Subcutaneous abdominal adipose tissue (tissue), 5 donors: Measurements from ENCODE around the gene RASL12.
"Not testable (repeated sequence)": the region's sequence is repeated elsewhere in the genome, so short reads cannot be mapped to it uniquely, and the experiment has no call there.

Experiments used
- H3K27ac ChIP-seq: one replicate; pipeline ENCODE4 v1.7.0; 2013; ENCODE audit warnings: low read depth, mild to moderate bottlenecking, inconsistent platforms, low read length, moderate library complexity
- H3K27me3 ChIP-seq, 5 donors: one replicate each; pipeline ENCODE4 v1.7.0; 2013; ENCODE audit warnings: low read length in 5 of 5, inconsistent platforms in 1 of 5; ENCODE audit not compliant: control insufficient read depth in 5 of 5, insufficient read depth in 4 of 5
- H3K36me3 ChIP-seq, 5 donors: one replicate each; pipeline ENCODE4 v1.7.0; 2013; ENCODE audit warnings: low read length in 5 of 5; ENCODE audit not compliant: control insufficient read depth in 5 of 5, insufficient read depth in 5 of 5
- H3K4me1 ChIP-seq, 5 donors: one replicate each; pipeline ENCODE4 v1.7.0; 2013; ENCODE audit warnings: low read length in 5 of 5, mild to moderate bottlenecking in 3 of 5, moderate library complexity in 1 of 5; ENCODE audit not compliant: control insufficient read depth in 5 of 5, insufficient read depth in 5 of 5
- H3K4me3 ChIP-seq, 5 donors: one replicate each; pipeline ENCODE4 v1.7.0; 2013; ENCODE audit warnings: low read length in 5 of 5, low read depth in 1 of 5
- H3K9ac ChIP-seq, 5 donors: one replicate each; pipeline ENCODE4 v1.7.0; 2013; ENCODE audit warnings: low read length in 5 of 5, mild to moderate bottlenecking in 4 of 5, moderate library complexity in 3 of 5
- H3K9me3 ChIP-seq, 5 donors: one replicate each; pipeline ENCODE4 v1.7.0; 2013; ENCODE audit warnings: low read length in 5 of 5; ENCODE audit not compliant: control insufficient read depth in 5 of 5
- donor health status: healthy.
- donor health status: healthy.
- donor health status: healthy.
- donor health status: healthy.
- donor health status: healthy.

RASL12 gene

GRCh38 chr15:65049418-65049840 lies 18.4 kb downstream of the RASL12 start:
- Histone ChIP-seq H3K36me3 (peaks cover 0 to 3% (median 0%) of the 10 kb centered on the region in 5 donors), H3K4me3 (peak overlapping the region; percentile 31 to 66 (median 43)), H3K9ac (peak overlapping the region in 1 of 5 donors; percentile 22), H3K9me3 (no peaks in the 10 kb centered on the region), H3K4me1 (peaks cover 4 to 13% (median 10%) of the 10 kb centered on the region in 5 donors), H3K27me3 (no peaks in the 10 kb centered on the region), H3K27ac (no peak overlapping the region)

- H3K27me3 ChIP-seq: no peaks in the 10 kb centered on the region
- H3K27ac ChIP-seq: no peak overlapping the region
- H3K4me3 ChIP-seq: no peak overlapping the region
Measured at GRCh38 chr15:65048241-65048640, 19.6 kb downstream of the RASL12 start.

GRCh38 chr15:65044724-65045481 lies 22.9 kb downstream of the RASL12 start, which contains the start of gene SLC51B:
TSS of gene SLC51B (plus strand) at chr15:65045387. CDS start at chr15:65050005, 4,618 bp downstream.
- Histone ChIP-seq H3K4me1 (peaks cover 4 to 20% (median 10%) of the 10 kb centered on the region in 5 donors), H3K9ac (no peak within 1 kb of the TSS), H3K27ac (no peak within 1 kb of the TSS), H3K27me3 (no peaks in the 10 kb centered on the region), H3K4me3 (no peak within 1 kb of the TSS), H3K36me3 (no peaks in the 10 kb centered on the region), H3K9me3 (no peaks in the 10 kb centered on the region)

More at GRCh38 chr15:65048241-65048640, 19.6 kb downstream of the RASL12 start:
- H3K36me3 ChIP-seq: no peaks in the 10 kb centered on the region
- peaks cover 4 to 14% (median 10%) of the 10 kb centered on the region in 5 donors for H3K4me1 ChIP-seq
- no peak overlapping the region for H3K9ac ChIP-seq
- H3K9me3 ChIP-seq: no peaks in the 10 kb centered on the region

GRCh38 chr15:65044218-65044617 lies 23.6 kb downstream of the RASL12 start:
- not testable (repeated sequence) for H3K27ac ChIP-seq

GRCh38 chr15:65042776-65043327 lies 24.9 kb downstream of the RASL12 start:
- H3K9me3 ChIP-seq: no peaks in the 10 kb centered on the region
- no peak overlapping the region for H3K9ac ChIP-seq
- H3K27ac ChIP-seq: no peak overlapping the region
- H3K36me3 ChIP-seq: no peaks in the 10 kb centered on the region
- H3K27me3 ChIP-seq: peaks cover 0 to 4% (median 0%) of the 10 kb centered on the region in 5 donors
- H3K4me1 ChIP-seq: peaks cover 0 to 11% (median 0%) of the 10 kb centered on the region in 5 donors
- H3K4me3 ChIP-seq: no peak overlapping the region

More at GRCh38 chr15:65044218-65044617, 23.6 kb downstream of the RASL12 start:
- H3K27me3 ChIP-seq, H3K36me3 ChIP-seq, H3K9me3 ChIP-seq, H3K4me3 ChIP-seq, H3K9ac ChIP-seq: not testable (repeated sequence)
- peaks cover 0 to 13% (median 3%) of the 10 kb centered on the region in 5 donors for H3K4me1 ChIP-seq

GRCh38 chr15:65041787-65042186 lies 26.0 kb downstream of the RASL12 start:
- H3K27ac ChIP-seq: no peak overlapping the region
- no peaks in the 10 kb centered on the region for H3K9me3 ChIP-seq
- peaks cover 0 to 11% (median 0%) of the 10 kb centered on the region in 5 donors for H3K4me1 ChIP-seq
- H3K4me3 ChIP-seq: no peak overlapping the region
- H3K36me3 ChIP-seq: no peaks in the 10 kb centered on the region
- H3K27me3 ChIP-seq: peaks cover 0 to 4% (median 0%) of the 10 kb centered on the region in 5 donors
- no peak overlapping the region for H3K9ac ChIP-seq

GRCh38 chr15:65040461-65040860 lies 27.3 kb downstream of the RASL12 start:
- Histone ChIP-seq H3K36me3 (no peaks in the 10 kb centered on the region), H3K9me3 (no peaks in the 10 kb centered on the region), H3K27me3 (peaks cover 0 to 4% (median 0%) of the 10 kb centered on the region in 5 donors), H3K27ac (no peak overlapping the region), H3K9ac (no peak overlapping the region), H3K4me3 (no peak overlapping the region), H3K4me1 (peaks cover 0 to 11% (median 0%) of the 10 kb centered on the region in 5 donors)

- Histone ChIP-seq H3K9me3 (no peaks in the 10 kb centered on the region), H3K4me1 (peaks cover 0 to 12% (median under 1%) of the 10 kb centered on the region in 5 donors), H3K27ac (no peak overlapping the region), H3K36me3 (no peaks in the 10 kb centered on the region), H3K4me3 (no peak overlapping the region), H3K27me3 (peaks cover 0 to 4% (median 0%) of the 10 kb centered on the region in 5 donors), H3K9ac (no peak overlapping the region)
Measured at GRCh38 chr15:65038836-65039235, 29.0 kb downstream of the RASL12 start.

GRCh38 chr15:65038428-65038827 lies 29.4 kb downstream of the RASL12 start:
- peaks cover 0 to 4% (median 0%) of the 10 kb centered on the region in 5 donors for H3K27me3 ChIP-seq
- H3K9me3 ChIP-seq: no peaks in the 10 kb centered on the region
- no peak overlapping the region for H3K9ac ChIP-seq
- peaks cover 0 to 14% (median 3%) of the 10 kb centered on the region in 5 donors for H3K4me1 ChIP-seq
- H3K36me3 ChIP-seq: no peaks in the 10 kb centered on the region
- no peak overlapping the region for H3K27ac ChIP-seq
- no peak overlapping the region for H3K4me3 ChIP-seq

GRCh38 chr15:65037309-65037708 lies 30.5 kb downstream of the RASL12 start:
- H3K4me1 ChIP-seq: peaks cover 0 to 9% (median 3%) of the 10 kb centered on the region in 5 donors
- no peaks in the 10 kb centered on the region for H3K36me3 ChIP-seq
- H3K27me3 ChIP-seq: peaks cover 0 to 4% (median 0%) of the 10 kb centered on the region in 5 donors
- no peak overlapping the region for H3K27ac ChIP-seq
- H3K9ac ChIP-seq: no peak overlapping the region
- no peaks in the 10 kb centered on the region for H3K9me3 ChIP-seq
- no peak overlapping the region for H3K4me3 ChIP-seq
